ENCODE data around the gene PHAF1. TPM values are rescaled to one million over a fixed set of nuclear protein-coding genes. Genes with fewer than 3 reads are reported as not detected.

The PHAF1 gene
- total RNA-seq, 2 experiments from 2014 or later = 12.7 to 14.0 TPM

DNA sequence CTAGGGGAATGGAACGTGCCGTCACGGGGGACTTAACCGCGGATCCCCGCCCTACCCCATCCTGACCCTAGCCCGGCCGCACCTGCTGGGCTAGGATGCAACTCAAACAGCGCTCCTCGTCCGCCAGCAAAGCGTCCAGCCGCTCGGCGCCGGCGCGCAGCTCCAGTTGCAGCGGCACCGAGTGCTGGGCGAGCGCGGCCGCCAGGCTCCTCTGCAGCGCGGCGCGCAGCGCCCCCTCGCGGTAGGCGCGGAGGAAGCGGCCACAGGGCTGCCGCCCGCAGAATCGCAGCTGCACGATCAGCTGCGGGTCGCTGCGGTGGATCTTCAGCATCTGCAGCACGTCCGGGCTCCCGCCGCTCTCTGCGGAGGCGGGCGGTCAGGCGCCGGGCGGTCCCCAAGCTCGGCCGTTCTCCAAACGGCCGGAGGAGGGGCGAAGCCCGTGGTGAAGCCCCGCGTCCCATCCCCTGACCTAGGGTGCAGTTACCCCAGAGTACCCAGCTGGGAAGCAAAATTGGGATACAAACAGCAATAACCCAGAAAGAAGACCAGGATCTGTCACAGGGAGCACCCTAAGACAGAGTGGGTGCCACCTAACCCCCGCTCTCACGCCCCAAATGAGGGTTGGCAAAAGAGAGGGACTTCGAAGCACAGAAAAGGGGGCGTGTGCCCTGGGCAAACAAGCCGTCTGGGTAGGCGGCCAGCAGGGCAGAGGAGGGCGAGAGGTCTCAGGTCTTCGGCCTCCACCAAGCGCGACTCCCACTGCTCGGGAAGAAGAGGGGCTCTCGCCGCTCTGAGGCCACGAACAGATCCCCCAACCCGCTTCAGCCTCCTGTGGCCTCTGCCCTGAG lies 45.8 kb downstream of the PHAF1 start:
- POLR2A ChIA-PET = interaction anchor here (0.6 to 1.1 kb wide), 2 partner anchors 137 to 138 kb away, joined by 3 to 4 read pairs; no protein-coding TSS in a partner anchor
- DNase-seq (peak; percentile 89), ATAC-seq (peak; percentile 40)
- Mint-ChIP-seq H3K36me3 (ENCODE audit: low read depth) (peaks cover 4% of the 10 kb centered on the region), H3K27ac (no peak overlapping the region), H3K9me3 (ENCODE audit: low read depth) (no peaks in the 10 kb centered on the region), H3K4me3 (peak overlapping the region; percentile 59), H3K4me1 (peaks cover 45% of the 10 kb centered on the region), H3K27me3 (peaks cover 12% of the 10 kb centered on the region)
- CTCF ChIA-PET = interaction anchor here (0.6 to 3.1 kb wide), 55 partner anchors 8 to 288 kb away, joined by 3 to 64 read pairs (median 6); partner anchors contain the start of genes CBFB, E2F4, FHOD1 and HSF4
- intact Hi-C loops (cut with DNase I, micrococcal nuclease) = loop anchor here (1.0 to 5.0 kb wide), 5 partner anchors 48 to 209 kb away; partner anchors contain the start of gene PHAF1 (in 1 of the 2)

DNA sequence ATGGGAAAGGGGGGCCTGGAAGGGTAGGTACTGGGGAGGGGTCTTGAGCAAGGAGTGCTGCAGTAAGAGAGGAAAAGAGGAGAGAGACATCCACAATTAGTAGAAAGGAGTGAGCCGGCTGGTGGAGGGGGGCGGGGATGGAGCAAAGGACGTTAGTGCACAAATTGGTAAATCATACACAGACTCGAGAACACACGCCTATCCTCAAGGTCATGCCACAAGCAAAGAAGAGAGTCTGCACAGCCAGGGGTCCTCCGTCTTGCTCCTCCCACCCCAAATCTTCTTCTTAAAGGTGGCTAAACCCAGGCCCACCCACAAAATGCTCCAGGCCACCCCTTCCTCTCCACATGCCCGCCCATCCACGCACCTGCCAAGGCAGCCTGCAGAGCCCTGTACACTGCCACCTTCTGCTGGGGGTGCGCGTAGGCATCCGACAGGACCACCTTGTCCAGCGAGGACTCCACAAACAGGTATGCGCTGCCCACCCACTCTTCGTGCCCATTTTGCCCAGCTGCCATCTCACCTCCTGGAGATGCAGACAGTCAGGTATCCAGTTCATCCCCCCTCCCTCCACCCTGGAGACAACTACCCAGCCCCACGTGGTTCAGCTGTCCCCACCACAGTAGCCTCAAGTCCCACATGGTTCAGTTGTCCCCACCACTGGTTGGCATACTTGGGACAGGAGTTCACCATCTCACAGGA lies 46.6 kb downstream of the PHAF1 start:
- peaks cover 43% of the 10 kb centered on the region for H3K4me1 Mint-ChIP-seq
- ChIA-PET CTCF (interaction anchor here (0.6 to 4.4 kb wide), 22 partner anchors 19 to 222 kb away, joined by 3 to 64 read pairs (median 8); partner anchors contain the start of genes E2F4 and MATCAP1), POLR2A (no interaction called here)
- no peak for DNase-seq
- peaks cover 7% of the 10 kb centered on the region for H3K27me3 Mint-ChIP-seq
- H3K9me3 Mint-ChIP-seq (ENCODE audit: low read depth) = no peaks in the 10 kb centered on the region
- no peak for ATAC-seq
- H3K36me3 Mint-ChIP-seq (ENCODE audit: low read depth) = peaks cover 6% of the 10 kb centered on the region
- no peak overlapping the region for H3K4me3 Mint-ChIP-seq
- no peak overlapping the region for H3K27ac Mint-ChIP-seq
- intact Hi-C loops (cut with DNase I, micrococcal nuclease) = loop anchor here in 1 of 2 experiments (5.0 kb wide), 1 partner anchor 49 kb away; the partner anchor contains the start of gene PHAF1

DNA sequence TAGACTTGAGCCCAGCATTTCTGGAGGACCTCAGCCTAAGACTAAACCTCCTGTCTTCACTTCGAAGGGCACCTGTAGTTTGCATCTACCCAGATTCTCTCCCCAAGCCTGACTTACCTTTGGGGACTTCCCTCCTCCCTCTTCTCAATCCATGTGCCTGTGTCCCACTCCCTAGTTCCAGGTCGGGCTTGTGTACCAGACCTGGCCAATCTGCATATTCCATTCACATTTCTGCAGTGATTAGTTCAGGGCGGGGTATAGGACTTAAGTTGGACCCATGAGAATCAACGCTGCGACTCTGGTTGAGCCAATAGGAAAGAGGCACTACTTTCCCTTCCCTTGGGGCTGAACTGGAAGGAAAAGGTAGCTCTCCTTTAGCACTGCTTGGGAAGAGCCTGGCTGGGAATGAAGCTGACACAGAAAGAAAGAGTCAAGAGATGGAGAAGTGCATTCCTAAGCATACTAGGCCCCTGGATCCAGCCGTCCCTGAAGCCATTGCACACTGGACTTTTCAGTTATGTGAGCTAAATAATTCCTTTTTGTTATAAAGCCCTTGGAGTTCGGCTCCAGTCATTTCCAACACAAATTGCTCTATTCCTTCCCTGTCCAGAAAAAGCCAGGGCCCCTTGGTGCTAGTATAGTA lies 47.5 kb downstream of the PHAF1 start:
- H3K27me3 Mint-ChIP-seq = peaks cover 10% of the 10 kb centered on the region
- POLR2A ChIA-PET = no interaction called here
- intact Hi-C loops (cut with DNase I, micrococcal nuclease) = loop anchor here in 1 of 2 experiments (5.0 kb wide), 1 partner anchor 50 kb away; the partner anchor contains the start of gene PHAF1
- CTCF ChIA-PET = interaction anchor here (0.6 to 4.4 kb wide), 17 partner anchors 9 to 223 kb away, joined by 3 to 39 read pairs (median 5); partner anchors contain the start of gene EXOC3L1
- DNase-seq (no peak), ATAC-seq (no peak)
- H3K9me3 Mint-ChIP-seq (ENCODE audit: low read depth) = no peaks in the 10 kb centered on the region
- peaks cover 48% of the 10 kb centered on the region for H3K4me1 Mint-ChIP-seq
- H3K36me3 Mint-ChIP-seq (ENCODE audit: low read depth) = peaks cover 11% of the 10 kb centered on the region
- peak overlapping the region; percentile 2 for H3K27ac Mint-ChIP-seq
- H3K4me3 Mint-ChIP-seq = no peak overlapping the region

DNA sequence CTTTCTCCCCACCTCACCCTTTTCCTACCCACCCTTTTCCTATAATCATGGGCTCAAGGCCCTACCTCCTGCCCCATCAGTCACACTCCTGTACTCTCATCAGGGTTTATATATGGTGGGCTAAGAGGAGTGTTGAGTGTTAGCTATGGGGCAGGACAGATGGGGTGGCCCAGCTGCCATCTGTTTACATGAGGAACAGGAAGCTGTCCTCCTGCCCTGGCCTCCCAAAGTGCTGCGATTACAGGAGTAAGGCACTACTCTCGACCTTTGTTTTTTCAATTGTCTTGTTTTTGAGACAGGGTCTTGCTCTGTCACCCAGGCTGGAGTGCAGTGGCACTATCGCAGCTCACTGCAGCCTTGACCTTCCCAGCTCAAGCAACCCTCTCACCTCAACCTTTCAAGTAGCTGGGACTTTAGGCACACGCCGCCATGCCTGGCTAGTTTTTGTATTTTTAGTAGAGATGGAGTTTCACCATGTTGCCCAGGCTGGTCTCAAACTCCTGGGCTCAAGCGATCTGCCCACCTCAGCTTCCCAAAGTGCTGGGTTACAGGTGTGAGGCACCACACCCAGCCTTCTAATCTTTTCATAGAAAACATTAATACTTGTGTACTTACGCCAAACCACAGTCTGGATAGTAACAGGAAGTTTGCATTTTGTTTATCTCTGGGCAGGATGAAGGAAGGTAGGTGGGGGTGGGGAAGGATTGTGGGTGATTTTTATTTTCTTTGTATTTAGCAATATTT lies 48.3 kb downstream of the PHAF1 start:
- intact Hi-C loops (cut with DNase I, micrococcal nuclease) = loop anchor here (2.0 to 5.0 kb wide), 2 partner anchors 51 to 211 kb away; partner anchors contain the start of gene PHAF1 (in 1 of the 2)
- Mint-ChIP-seq H3K27me3 (peaks cover 10% of the 10 kb centered on the region), H3K4me1 (peaks cover 49% of the 10 kb centered on the region), H3K27ac (peak overlapping the region; percentile 93), H3K36me3 (ENCODE audit: low read depth) (peaks cover 11% of the 10 kb centered on the region), H3K9me3 (ENCODE audit: low read depth) (no peaks in the 10 kb centered on the region), H3K4me3 (peak overlapping the region; percentile 91)
- CTCF ChIA-PET = interaction anchor here (0.6 to 4.4 kb wide), 18 partner anchors 8 to 423 kb away, joined by 3 to 39 read pairs (median 5); partner anchors contain the start of gene EXOC3L1
- POLR2A ChIA-PET = interaction anchor here (0.6 to 0.8 kb wide), 3 partner anchors 89 to 173 kb away, joined by 3 to 5 read pairs (median 4); partner anchors contain the start of gene FHOD1
- no peak for DNase-seq
- no peak for ATAC-seq

DNA sequence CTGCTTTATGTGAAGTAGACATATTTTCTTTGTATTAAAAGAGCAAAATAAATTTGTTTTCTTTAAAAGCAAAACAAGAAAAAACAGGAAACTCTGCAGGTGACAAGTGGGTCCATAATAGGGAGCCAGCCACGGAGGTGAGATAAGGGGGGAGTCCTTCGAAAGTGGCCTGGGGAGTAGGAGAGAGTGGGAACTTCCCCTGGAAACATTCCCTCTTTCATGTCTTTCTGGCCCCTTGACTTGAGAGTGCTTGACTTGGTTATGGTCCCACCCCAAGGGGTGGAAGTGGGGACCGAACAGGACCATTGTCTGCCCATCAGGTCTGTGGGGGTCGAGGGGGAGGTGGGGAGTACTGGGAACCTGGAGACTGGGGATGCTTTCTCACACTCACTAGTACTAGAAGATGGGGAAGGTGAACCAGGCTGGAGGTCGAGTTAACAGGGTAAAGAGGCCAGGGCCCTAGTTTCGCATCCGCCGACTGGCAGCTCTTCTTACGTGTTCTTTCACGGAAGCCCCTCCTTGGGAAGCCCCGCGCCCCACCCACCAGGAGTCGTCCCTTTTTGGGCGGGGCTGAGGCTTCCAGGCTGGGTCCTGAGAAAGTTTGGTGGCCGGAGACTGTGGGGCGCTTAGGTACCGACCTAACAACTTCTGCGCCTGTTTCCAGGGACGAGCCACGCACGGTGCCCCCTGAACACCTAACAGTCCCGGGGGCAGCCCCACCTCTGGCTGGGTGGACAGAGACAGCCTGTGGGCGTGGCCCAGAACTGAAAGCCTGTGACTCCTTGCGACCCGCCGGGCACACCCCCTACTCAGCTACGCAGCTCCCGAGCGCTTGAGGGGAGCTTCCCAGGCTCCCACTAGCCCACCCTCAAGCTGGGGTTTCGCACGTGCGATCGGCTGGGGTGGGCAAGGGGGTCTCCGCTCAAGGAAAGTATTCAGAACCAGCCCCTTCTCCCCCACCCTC lies 49.2 kb downstream of the PHAF1 start:
- POLR2A ChIA-PET = interaction anchor here (0.6 to 1.7 kb wide), 4 partner anchors 7 to 176 kb away, joined by 3 to 4 read pairs (median 4); partner anchors contain the start of gene B3GNT9
- H3K36me3 Mint-ChIP-seq (ENCODE audit: low read depth) = peaks cover 11% of the 10 kb centered on the region
- DNase-seq = peak; percentile 93
- peaks cover 8% of the 10 kb centered on the region for H3K27me3 Mint-ChIP-seq
- no peaks in the 10 kb centered on the region for H3K9me3 Mint-ChIP-seq (ENCODE audit: low read depth)
- CTCF ChIA-PET = interaction anchor here (0.7 to 4.4 kb wide), 13 partner anchors 16 to 207 kb away, joined by 3 to 39 read pairs (median 4); no protein-coding TSS in a partner anchor
- H3K4me1 Mint-ChIP-seq = peaks cover 47% of the 10 kb centered on the region
- peak overlapping the region; percentile 93 for H3K27ac Mint-ChIP-seq
- ATAC-seq = peak; percentile 47
- peak overlapping the region; percentile 91 for H3K4me3 Mint-ChIP-seq
- intact Hi-C loops (cut with DNase I, micrococcal nuclease) = loop anchor here (1.0 to 5.0 kb wide), 11 partner anchors 11 to 403 kb away; partner anchors contain the start of genes MATCAP1 (in 2 of the 2), CBFB (in 1 of the 2), CTCF (in 1 of the 2) and E2F4 (in 1 of the 2)

DNA sequence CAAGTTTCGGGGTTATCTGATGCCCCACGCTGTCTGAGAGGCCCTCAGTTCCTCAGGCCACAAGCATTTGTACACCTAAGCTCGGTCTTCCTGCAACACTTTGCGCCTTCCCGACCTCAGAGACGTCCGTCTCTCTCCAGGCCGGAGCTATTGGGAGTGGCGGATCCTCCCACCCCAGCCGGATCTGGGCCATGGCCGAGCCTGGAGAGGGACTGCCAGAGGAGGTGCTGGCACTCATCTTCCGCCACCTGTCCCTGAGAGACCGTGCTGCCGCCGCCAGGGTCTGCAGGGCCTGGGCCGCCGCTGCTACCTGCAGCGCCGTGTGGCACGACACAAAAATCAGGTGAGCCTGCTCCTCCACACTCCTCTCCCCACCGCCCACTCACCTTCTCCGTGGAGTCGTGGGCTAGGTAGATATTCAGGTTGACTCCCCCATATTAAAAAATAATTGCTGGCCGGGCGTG lies 51.9 kb downstream of the PHAF1 start:
- DNase-seq (no peak), ATAC-seq (no peak)
- no peak overlapping the region for H3K4me3 Mint-ChIP-seq
- ChIA-PET CTCF (interaction anchor here (1.0 to 4.5 kb wide), 5 partner anchors 14 to 228 kb away, joined by 3 to 39 read pairs (median 9); no protein-coding TSS in a partner anchor), POLR2A (no interaction called here)
- peaks cover 25% of the 10 kb centered on the region for H3K27me3 Mint-ChIP-seq
- no peaks in the 10 kb centered on the region for H3K9me3 Mint-ChIP-seq (ENCODE audit: low read depth)
- intact Hi-C loops (cut with DNase I, micrococcal nuclease) = loop anchor here in 1 of 2 experiments (5.0 kb wide), 1 partner anchor 501 kb away; the partner anchor contains the start of genes ACD and PARD6A
- H3K4me1 Mint-ChIP-seq = peaks cover 49% of the 10 kb centered on the region
- H3K27ac Mint-ChIP-seq = no peak overlapping the region
- H3K36me3 Mint-ChIP-seq (ENCODE audit: low read depth) = peaks cover 7% of the 10 kb centered on the region

DNA sequence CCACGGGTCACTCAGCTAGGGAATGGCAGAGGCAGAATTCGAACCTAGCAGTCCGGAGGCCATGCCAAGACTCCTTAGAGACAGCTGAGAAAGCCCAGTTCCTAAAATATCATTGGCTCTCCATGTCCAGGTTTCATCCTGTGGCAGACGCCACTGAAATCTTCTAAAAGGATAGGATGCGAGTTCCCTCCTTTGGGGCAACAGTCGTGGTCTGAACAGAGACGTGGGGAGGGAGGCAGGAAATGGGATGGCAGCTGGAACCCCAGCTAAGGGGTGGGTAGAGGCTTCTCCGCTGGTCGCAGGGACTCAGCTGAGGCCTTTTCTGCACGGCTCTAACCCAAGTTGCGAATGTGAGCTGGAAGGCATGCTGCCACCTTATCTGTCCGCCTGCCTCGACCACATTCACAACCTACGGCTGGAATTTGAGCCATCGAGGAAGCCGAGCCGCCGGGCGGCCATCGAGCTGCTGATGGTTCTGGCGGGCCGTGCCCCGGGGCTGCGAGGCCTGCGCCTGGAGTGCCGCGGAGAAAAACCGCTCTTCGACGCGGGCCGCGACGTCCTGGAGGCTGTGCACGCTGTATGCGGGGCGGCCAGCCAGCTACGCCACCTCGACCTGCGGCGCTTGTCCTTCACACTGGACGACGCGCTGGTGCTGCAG lies 52.9 kb downstream of the PHAF1 start:
- no peaks in the 10 kb centered on the region for H3K9me3 Mint-ChIP-seq (ENCODE audit: low read depth)
- ATAC-seq = no peak
- H3K4me1 Mint-ChIP-seq = peaks cover 44% of the 10 kb centered on the region
- H3K27me3 Mint-ChIP-seq = peaks cover 34% of the 10 kb centered on the region
- H3K4me3 Mint-ChIP-seq = no peak overlapping the region
- no peak for DNase-seq
- intact Hi-C loops (cut with DNase I, micrococcal nuclease) = loop anchor here in 1 of 2 experiments (5.0 kb wide), 1 partner anchor 500 kb away; the partner anchor contains the start of genes ACD and PARD6A
- peaks cover 7% of the 10 kb centered on the region for H3K36me3 Mint-ChIP-seq (ENCODE audit: low read depth)
- ChIA-PET POLR2A (interaction anchor here (0.7 to 1.2 kb wide), 3 partner anchors 11 to 20 kb away, joined by 3 to 4 read pairs (median 3); no protein-coding TSS in a partner anchor), CTCF (interaction anchor here (0.6 to 4.5 kb wide), 14 partner anchors 10 to 229 kb away, joined by 3 to 39 read pairs (median 4); partner anchors contain the start of gene TMEM208)
- H3K27ac Mint-ChIP-seq = no peak overlapping the region

DNA sequence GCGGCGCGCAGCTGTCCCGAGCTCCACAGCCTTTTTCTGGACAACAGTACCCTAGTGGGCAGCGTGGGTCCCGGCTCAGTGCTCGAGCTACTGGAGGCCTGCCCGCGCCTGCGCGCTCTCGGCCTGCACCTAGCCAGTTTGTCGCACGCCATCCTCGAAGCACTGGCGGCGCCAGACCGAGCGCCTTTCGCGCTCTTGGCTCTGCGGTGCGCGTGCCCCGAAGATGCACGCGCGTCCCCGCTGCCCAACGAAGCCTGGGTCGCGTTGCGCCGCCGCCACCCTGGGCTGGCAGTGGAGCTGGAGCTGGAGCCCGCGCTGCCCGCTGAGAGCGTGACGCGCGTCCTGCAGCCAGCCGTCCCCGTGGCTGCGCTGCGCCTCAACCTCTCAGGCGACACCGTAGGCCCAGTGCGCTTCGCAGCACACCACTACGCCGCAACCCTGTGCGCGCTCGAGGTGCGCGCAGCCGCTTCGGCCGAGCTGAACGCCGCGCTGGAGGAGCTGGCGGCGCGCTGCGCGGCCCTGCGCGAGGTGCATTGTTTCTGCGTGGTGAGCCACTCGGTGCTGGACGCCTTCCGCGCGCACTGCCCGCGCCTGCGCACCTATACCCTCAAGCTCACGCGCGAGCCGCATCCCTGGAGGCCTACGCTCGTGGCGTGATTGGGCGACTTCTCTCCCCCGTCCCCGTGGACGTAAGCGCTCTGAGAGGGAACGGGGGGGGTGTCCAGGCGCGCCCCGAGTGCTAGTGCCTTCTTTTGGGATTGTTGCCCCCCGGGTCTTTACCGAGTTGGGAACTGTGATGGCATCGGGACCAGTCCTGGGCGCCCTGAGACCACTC lies 53.6 kb downstream of the PHAF1 start:
- intact Hi-C loops (cut with DNase I, micrococcal nuclease) = loop anchor here in 1 of 2 experiments (5.0 kb wide), 1 partner anchor 499 kb away; the partner anchor contains the start of genes ACD and PARD6A
- Mint-ChIP-seq H3K36me3 (ENCODE audit: low read depth) (peaks cover 7% of the 10 kb centered on the region), H3K27ac (no peak overlapping the region), H3K27me3 (peaks cover 41% of the 10 kb centered on the region), H3K4me3 (no peak overlapping the region), H3K9me3 (ENCODE audit: low read depth) (no peaks in the 10 kb centered on the region), H3K4me1 (peaks cover 36% of the 10 kb centered on the region)
- CTCF ChIA-PET = interaction anchor here (0.7 to 4.5 kb wide), 13 partner anchors 8 to 213 kb away, joined by 3 to 39 read pairs (median 4); partner anchors contain the start of gene TMEM208
- ATAC-seq (peak; percentile 11), DNase-seq (peak; percentile 78)
- POLR2A ChIA-PET = interaction anchor here (0.7 to 1.2 kb wide), 3 partner anchors 10 to 19 kb away, joined by 3 to 4 read pairs (median 3); no protein-coding TSS in a partner anchor

Data from activated CD4-positive, alpha-beta T cell treated with anti-CD3 and anti-CD28 coated beads for 36 hours (primary cell).